CD4-positive, CD25-positive, alpha-beta regulatory T cell (primary cell): ENCODE results near the gene A4GALT. TPM values are rescaled to one million over a fixed set of nuclear protein-coding genes. Genes with fewer than 3 reads are reported as not detected.
"Not testable (repeated sequence)": the region's sequence is repeated elsewhere in the genome, so short reads cannot be mapped to it uniquely, and the experiment has no call there.

ENCODE experiments used
- ATAC-seq, 2 donors: fragments of 150-1000 bp; cut with Tn5 transposase; one replicate each; pipeline ENCODE4 v1.10.0; 2021; ENCODE audit warnings: low read depth in 2 of 2, moderate number of reproducible peaks in 2 of 2, moderate library complexity in 1 of 2
- DNase-seq, 3 donors: peaks; one replicate each; pipeline versions ENCODE4 v3.0.0 to v3.0.0-alpha.2; 2012 to 2022; ENCODE audit warnings: mixed read lengths in 1 of 3
- H3K27ac ChIP-seq: one replicate; pipeline ENCODE4 v1.7.0; 2013; ENCODE audit warnings: mild to moderate bottlenecking, low read length; ENCODE audit not compliant: insufficient read depth, poor library complexity, severe bottlenecking
- H3K27me3 ChIP-seq: one replicate; pipeline ENCODE4 v1.7.0; 2013; ENCODE audit warnings: low read length; ENCODE audit not compliant: control insufficient read depth, insufficient read depth
- H3K36me3 ChIP-seq: one replicate; pipeline ENCODE4 v1.7.0; 2013; ENCODE audit warnings: mild to moderate bottlenecking, low read length, moderate library complexity; ENCODE audit not compliant: control insufficient read depth, insufficient read depth
- H3K4me1 ChIP-seq: 2 replicates; pipeline ENCODE4 v1.7.0; 2013; ENCODE audit warnings: mild to moderate bottlenecking, low read length; ENCODE audit not compliant: insufficient read depth, control insufficient read depth, poor library complexity, severe bottlenecking
- H3K4me3 ChIP-seq: one replicate; pipeline ENCODE4 v1.7.0; 2013; ENCODE audit warnings: low read depth, mild to moderate bottlenecking, low read length, moderate library complexity
- H3K9me3 ChIP-seq, 2 experiments: 1 replicate in 1 of 2; 2 replicates in 1 of 2; pipeline ENCODE4 v1.7.0; 2013; ENCODE audit warnings: low read length in 2 of 2, mild to moderate bottlenecking in 1 of 2, moderate library complexity in 1 of 2; ENCODE audit not compliant: control insufficient read depth in 2 of 2
- H3K27ac Mint-ChIP-seq, 3 donors: one replicate each; pipeline ENCODE4 v1.8.0; 2020 to 2022; ENCODE audit warnings: mild to moderate bottlenecking in 3 of 3, mixed read lengths in 3 of 3, moderate library complexity in 2 of 3
- H3K27me3 Mint-ChIP-seq: one replicate; pipeline ENCODE4 v1.8.0; 2022; ENCODE audit warnings: mild to moderate bottlenecking, mixed read lengths
- H3K36me3 Mint-ChIP-seq: one replicate; pipeline ENCODE4 v1.8.0; 2020; ENCODE audit warnings: mixed read lengths
- H3K4me1 Mint-ChIP-seq, 4 donors: one replicate each; pipeline ENCODE4 v1.8.0; 2020 to 2022; ENCODE audit warnings: mixed read lengths in 4 of 4, mild to moderate bottlenecking in 1 of 4
- H3K4me3 Mint-ChIP-seq, 4 donors: one replicate each; pipeline ENCODE4 v1.8.0; 2020 to 2022; ENCODE audit warnings: mild to moderate bottlenecking in 4 of 4, mixed read lengths in 4 of 4, moderate library complexity in 3 of 4
- H3K9me3 Mint-ChIP-seq, 7 donors: one replicate each; pipeline ENCODE4 v1.8.0; 2020 to 2022; ENCODE audit warnings: mixed read lengths in 7 of 7, mild to moderate bottlenecking in 3 of 7, moderate library complexity in 2 of 7
- polyA plus RNA-seq, 4 donors: library from polyadenylated mRNA; unstranded; fragments of 300-500 nt; fragmentation: Illumina TruSeq; gene quantifications; one replicate each; pipeline ENCODE4 v1.2.3, GENCODE V29; 2021
- total RNA-seq: library from RNA; stranded (reverse); gene quantifications from one replicate; pipeline ENCODE4 v1.2.3, GENCODE V29; 2022

The A4GALT gene
- total and polyA plus RNA-seq, 5 donors from 2014 or later, result not detected

GRCh38 chr22:42752230-42752746 lies 31.6 kb upstream of the A4GALT start:
- H3K4me3 Mint-ChIP-seq, result no peak overlapping the region
- no peak overlapping the region for H3K4me3 ChIP-seq
- H3K9me3 ChIP-seq, result no peaks in the 10 kb centered on the region
- no peaks in the 10 kb centered on the region for H3K27me3 Mint-ChIP-seq
- no peaks in the 10 kb centered on the region for H3K4me1 Mint-ChIP-seq
- H3K9me3 Mint-ChIP-seq, result peaks cover 0 to 2% (median 0%) of the 10 kb centered on the region in 7 donors
- ATAC-seq, result no peak
- H3K36me3 ChIP-seq, result no peaks in the 10 kb centered on the region
- H3K27ac Mint-ChIP-seq, result no peak overlapping the region
- no peak for DNase-seq
- H3K36me3 Mint-ChIP-seq, result no peaks in the 10 kb centered on the region
- no peak overlapping the region for H3K27ac ChIP-seq
- no peaks in the 10 kb centered on the region for H3K27me3 ChIP-seq
- H3K4me1 ChIP-seq, result no peaks in the 10 kb centered on the region

GRCh38 chr22:42750421-42750820 lies 29.8 kb upstream of the A4GALT start:
- not testable (repeated sequence) for H3K4me1 ChIP-seq, H3K27ac ChIP-seq, H3K9me3 Mint-ChIP-seq, H3K36me3 Mint-ChIP-seq, H3K4me3 Mint-ChIP-seq, H3K27me3 Mint-ChIP-seq, DNase-seq, H3K9me3 ChIP-seq, H3K4me3 ChIP-seq, H3K27ac Mint-ChIP-seq, H3K36me3 ChIP-seq, H3K4me1 Mint-ChIP-seq, H3K27me3 ChIP-seq, ATAC-seq

GRCh38 chr22:42747701-42748513 lies 27.2 kb upstream of the A4GALT start:
- Mint-ChIP-seq H3K9me3 (peaks cover 0 to 2% (median 0%) of the 10 kb centered on the region in 7 donors), H3K27ac (peak overlapping the region in 1 of 3 donors; percentile 69), H3K4me3 (no peak overlapping the region), H3K27me3 (peaks cover 4% of the 10 kb centered on the region), H3K4me1 (no peaks in the 10 kb centered on the region), H3K36me3 (no peaks in the 10 kb centered on the region)
- Histone ChIP-seq H3K9me3 (no peaks in the 10 kb centered on the region), H3K36me3 (no peaks in the 10 kb centered on the region), H3K4me3 (no peak overlapping the region), H3K27me3 (no peaks in the 10 kb centered on the region), H3K4me1 (no peaks in the 10 kb centered on the region), H3K27ac (no peak overlapping the region)
- DNase-seq (no peak), ATAC-seq (no peak)

GRCh38 chr22:42745118-42745517 lies 24.4 kb upstream of the A4GALT start:
- no peaks in the 10 kb centered on the region for H3K27me3 ChIP-seq
- no peaks in the 10 kb centered on the region for H3K9me3 ChIP-seq
- Mint-ChIP-seq H3K9me3 (peaks cover 0 to 1% (median 0%) of the 10 kb centered on the region in 7 donors), H3K4me3 (no peak overlapping the region), H3K27ac (no peak overlapping the region), H3K27me3 (peaks cover 4% of the 10 kb centered on the region), H3K4me1 (peaks cover 0 to 5% (median 0%) of the 10 kb centered on the region in 4 donors), H3K36me3 (no peaks in the 10 kb centered on the region)
- no peaks in the 10 kb centered on the region for H3K4me1 ChIP-seq
- H3K4me3 ChIP-seq, result no peak overlapping the region
- DNase-seq (no peak), ATAC-seq (no peak)
- H3K27ac ChIP-seq, result no peak overlapping the region
- no peaks in the 10 kb centered on the region for H3K36me3 ChIP-seq

DNA sequence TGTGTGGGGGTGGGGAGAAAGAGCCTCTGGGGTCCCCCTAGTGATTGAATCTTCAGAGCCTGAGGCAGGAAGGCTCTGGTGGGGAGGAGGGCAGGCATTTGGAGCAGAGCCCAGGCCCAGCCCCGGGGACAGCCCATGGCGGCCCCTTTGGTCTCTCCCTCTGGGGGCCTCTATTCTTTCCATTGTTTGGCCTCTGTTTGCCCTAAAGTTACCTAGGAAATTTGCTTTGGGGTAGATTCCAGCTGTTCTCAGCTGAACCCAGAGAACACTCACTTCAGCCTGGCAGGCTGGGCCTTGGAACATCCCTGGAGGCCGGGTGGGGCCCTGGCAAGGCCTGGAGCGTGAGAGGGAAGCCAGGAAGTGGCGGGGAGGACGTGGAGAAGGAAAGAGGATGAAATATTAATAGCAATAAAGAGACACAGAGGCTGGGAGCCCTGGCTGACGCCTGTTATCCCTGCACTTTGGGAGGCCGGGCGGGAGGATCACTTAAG lies 22.9 kb upstream of the A4GALT start:
- no peak overlapping the region for H3K27ac Mint-ChIP-seq
- ATAC-seq, result no peak
- no peak for DNase-seq
- peaks cover 4% of the 10 kb centered on the region for H3K27me3 Mint-ChIP-seq
- peaks cover 0 to 5% (median 0%) of the 10 kb centered on the region in 4 donors for H3K4me1 Mint-ChIP-seq
- no peaks in the 10 kb centered on the region for H3K36me3 Mint-ChIP-seq
- Histone ChIP-seq H3K4me3 (no peak overlapping the region), H3K27me3 (no peaks in the 10 kb centered on the region), H3K36me3 (no peaks in the 10 kb centered on the region), H3K4me1 (no peaks in the 10 kb centered on the region), H3K9me3 (no peaks in the 10 kb centered on the region), H3K27ac (no peak overlapping the region)
- H3K4me3 Mint-ChIP-seq, result no peak overlapping the region
- H3K9me3 Mint-ChIP-seq, result peaks cover 0 to 1% (median 0%) of the 10 kb centered on the region in 7 donors

- H3K36me3 Mint-ChIP-seq, result no peaks in the 10 kb centered on the region
- no peak overlapping the region for H3K27ac ChIP-seq
- H3K9me3 Mint-ChIP-seq, result peaks cover 0 to 1% (median 0%) of the 10 kb centered on the region in 7 donors
- no peak overlapping the region for H3K4me3 Mint-ChIP-seq
- H3K4me1 Mint-ChIP-seq, result peaks cover 0 to 5% (median 0%) of the 10 kb centered on the region in 4 donors
- H3K4me3 ChIP-seq, result no peak overlapping the region
- no peaks in the 10 kb centered on the region for H3K4me1 ChIP-seq
- H3K36me3 ChIP-seq, result no peaks in the 10 kb centered on the region
- H3K27ac Mint-ChIP-seq, result no peak overlapping the region
- ATAC-seq (no peak), DNase-seq (no peak)
- no peaks in the 10 kb centered on the region for H3K9me3 ChIP-seq
- H3K27me3 ChIP-seq, result no peaks in the 10 kb centered on the region
- H3K27me3 Mint-ChIP-seq, result peaks cover 4% of the 10 kb centered on the region
Observed at GRCh38 chr22:42742940-42743339, 22.3 kb upstream of the A4GALT start.

- peak in 1 of 3 donors; percentile 17 for DNase-seq
- not testable (repeated sequence) for H3K27me3 ChIP-seq, H3K27ac Mint-ChIP-seq, ATAC-seq, H3K36me3 Mint-ChIP-seq, H3K4me1 Mint-ChIP-seq, H3K27ac ChIP-seq, H3K36me3 ChIP-seq, H3K4me1 ChIP-seq, H3K9me3 Mint-ChIP-seq, H3K27me3 Mint-ChIP-seq, H3K4me3 ChIP-seq, H3K4me3 Mint-ChIP-seq, H3K9me3 ChIP-seq
Observed at GRCh38 chr22:42740320-42740719, 19.6 kb upstream of the A4GALT start.

DNA sequence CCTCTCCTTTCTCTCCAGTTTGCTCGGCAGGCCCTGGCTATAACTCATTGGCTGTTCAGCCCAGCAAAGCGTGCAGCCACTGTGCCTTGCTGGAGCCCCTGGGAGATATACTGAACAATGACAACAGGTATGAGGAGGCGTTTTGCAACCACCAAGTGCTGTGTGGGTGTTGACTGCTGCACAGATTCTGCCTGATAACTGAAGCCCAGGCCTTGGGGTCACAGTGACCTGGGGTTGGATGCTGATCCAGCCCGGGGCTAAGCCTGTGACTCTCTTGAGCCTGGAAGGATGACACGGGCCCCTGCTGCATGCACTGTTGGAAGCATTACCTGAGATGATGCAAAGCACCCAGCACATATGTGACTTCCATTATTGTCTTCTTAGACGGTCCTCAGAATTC lies 13.7 kb upstream of the A4GALT start:
- Mint-ChIP-seq H3K27ac (no peak overlapping the region), H3K27me3 (peaks cover 15% of the 10 kb centered on the region), H3K9me3 (peaks cover 0 to 1% (median 0%) of the 10 kb centered on the region in 7 donors), H3K36me3 (no peaks in the 10 kb centered on the region), H3K4me1 (no peaks in the 10 kb centered on the region), H3K4me3 (no peak overlapping the region)
- no peak for ATAC-seq
- H3K9me3 ChIP-seq, result no peaks in the 10 kb centered on the region
- DNase-seq, result no peak
- H3K4me3 ChIP-seq, result no peak overlapping the region
- no peaks in the 10 kb centered on the region for H3K4me1 ChIP-seq
- no peak overlapping the region for H3K27ac ChIP-seq
- no peaks in the 10 kb centered on the region for H3K36me3 ChIP-seq
- no peaks in the 10 kb centered on the region for H3K27me3 ChIP-seq
